ENCODE data around the gene RAD51B.

DNA sequence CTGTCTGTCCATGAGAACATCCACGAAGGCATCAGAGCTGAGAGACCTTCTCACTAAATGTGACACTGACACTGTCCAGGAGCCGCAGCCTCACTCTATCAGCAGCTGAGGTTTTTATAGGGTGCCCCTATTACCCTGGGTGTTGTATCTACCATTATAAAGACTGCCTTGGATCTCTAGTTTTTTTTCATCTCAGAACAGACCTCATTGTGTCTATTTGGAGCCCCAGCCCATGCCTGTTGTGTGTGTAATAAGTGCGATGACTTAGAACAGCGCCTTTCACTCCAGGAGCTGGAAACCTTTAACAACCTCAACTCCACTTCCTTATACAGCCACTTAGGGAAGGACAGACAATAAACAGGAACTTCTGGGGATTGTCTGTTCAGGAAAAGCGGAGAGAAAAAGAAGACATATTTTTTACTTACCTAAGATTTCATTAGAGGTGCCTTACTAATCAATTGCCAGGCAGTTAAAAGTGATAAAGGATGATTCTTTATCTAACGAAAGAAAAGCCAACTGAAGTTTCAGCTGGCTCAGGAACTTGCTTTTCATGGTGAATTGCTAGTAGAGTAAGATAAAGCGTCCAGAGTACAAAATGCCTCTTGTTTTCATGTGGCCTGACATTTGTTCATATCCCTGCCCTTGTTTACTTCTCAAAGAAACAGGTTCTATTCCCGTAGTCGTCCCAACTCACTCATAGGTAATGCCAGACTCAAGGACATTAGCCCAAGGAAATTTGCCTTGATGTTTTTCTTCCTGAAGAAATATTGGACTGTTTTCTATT is 420.6 kb downstream of the RAD51B start:
- TF ChIP-seq, protein P1, sequence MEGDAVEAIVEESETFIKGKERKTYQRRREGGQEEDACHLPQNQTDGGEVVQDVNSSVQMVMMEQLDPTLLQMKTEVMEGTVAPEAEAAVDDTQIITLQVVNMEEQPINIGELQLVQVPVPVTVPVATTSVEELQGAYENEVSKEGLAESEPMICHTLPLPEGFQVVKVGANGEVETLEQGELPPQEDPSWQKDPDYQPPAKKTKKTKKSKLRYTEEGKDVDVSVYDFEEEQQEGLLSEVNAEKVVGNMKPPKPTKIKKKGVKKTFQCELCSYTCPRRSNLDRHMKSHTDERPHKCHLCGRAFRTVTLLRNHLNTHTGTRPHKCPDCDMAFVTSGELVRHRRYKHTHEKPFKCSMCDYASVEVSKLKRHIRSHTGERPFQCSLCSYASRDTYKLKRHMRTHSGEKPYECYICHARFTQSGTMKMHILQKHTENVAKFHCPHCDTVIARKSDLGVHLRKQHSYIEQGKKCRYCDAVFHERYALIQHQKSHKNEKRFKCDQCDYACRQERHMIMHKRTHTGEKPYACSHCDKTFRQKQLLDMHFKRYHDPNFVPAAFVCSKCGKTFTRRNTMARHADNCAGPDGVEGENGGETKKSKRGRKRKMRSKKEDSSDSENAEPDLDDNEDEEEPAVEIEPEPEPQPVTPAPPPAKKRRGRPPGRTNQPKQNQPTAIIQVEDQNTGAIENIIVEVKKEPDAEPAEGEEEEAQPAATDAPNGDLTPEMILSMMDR (conservative IDR thresholded peaks at IDR 0.05; ENCODE audit: low read depth, low read length): no peak
- TF ChIP-seq EZH2 (IDR thresholded peaks at IDR 0.05; ENCODE audit: low read length, unreplicated experiment): no peak
- TF ChIP-seq EZH2phosphoT487 (IDR thresholded peaks at IDR 0.05; ENCODE audit: borderline replicate concordance, low read length): no peak

Measured in PC-3 (cell line).